Raji (cell line): ENCODE results near the gene PPARG.

Source experiments
- POLR2A ChIP-seq: IDR thresholded peaks from 2 replicates; pipeline ENCODE4 v1.6.1; 2011; ENCODE audit warnings: low read depth, low read length, control low read depth; ENCODE audit not compliant: insufficient read depth

PPARG gene

DNA sequence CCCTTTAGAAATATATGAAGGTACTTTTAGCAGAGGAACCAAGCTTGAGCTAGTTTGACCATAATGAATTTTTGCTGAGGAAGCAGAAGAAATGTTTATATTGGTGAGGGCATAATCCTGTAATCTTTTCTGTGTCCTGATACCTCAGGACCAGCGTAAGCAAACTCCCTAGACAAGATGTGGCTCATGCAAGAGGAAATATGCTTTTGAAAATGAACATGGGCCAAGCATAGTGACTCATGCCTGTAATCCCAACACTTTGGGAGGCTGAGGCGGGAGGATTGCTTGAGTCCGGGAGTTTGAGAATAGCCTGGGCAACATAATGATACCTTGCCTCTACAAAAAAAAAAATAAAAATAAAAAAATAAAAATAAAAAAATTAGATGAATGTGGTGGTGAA, 78.5 kb downstream of the PPARG start:
- TF ChIP-seq POLR2A = no peak

- TF ChIP-seq POLR2A = no peak
Measured at GRCh38 chr3:12369029-12369428, 80.2 kb downstream of the PPARG start.

- TF ChIP-seq POLR2A = no peak
Measured at GRCh38 chr3:12369598-12369997, 80.7 kb downstream of the PPARG start.

- TF ChIP-seq POLR2A = no peak
Measured at GRCh38 chr3:12370758-12371157, 81.9 kb downstream of the PPARG start.

- no peak for TF ChIP-seq POLR2A
Measured at GRCh38 chr3:12371525-12372140, 82.8 kb downstream of the PPARG start.

GRCh38 chr3:12372741-12373280, 83.9 kb downstream of the PPARG start:
- TF ChIP-seq POLR2A = no peak

DNA sequence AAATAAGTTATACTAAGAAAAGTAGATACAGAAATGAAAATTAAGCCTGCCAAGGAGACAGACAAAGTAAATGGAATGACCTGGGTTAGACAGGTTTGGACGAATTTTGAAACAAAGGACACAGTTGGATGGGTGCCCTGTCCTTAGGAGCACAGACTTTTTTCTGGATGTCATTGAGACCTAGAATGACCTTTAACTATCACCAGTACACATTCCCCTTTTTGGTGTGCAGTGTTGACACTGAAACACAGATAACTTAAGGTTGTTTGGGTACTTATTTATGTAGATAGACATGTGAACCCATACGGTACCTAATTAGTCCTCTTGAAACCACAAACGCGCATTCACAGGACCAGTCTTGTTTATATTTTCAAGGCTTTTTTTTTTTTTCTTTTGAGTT, 86.7 kb downstream of the PPARG start:
- no peak for TF ChIP-seq POLR2A

- TF ChIP-seq POLR2A = no peak
Measured at GRCh38 chr3:12379640-12380429, 91.0 kb downstream of the PPARG start.

GRCh38 chr3:12380461-12380860, 91.6 kb downstream of the PPARG start:
- TF ChIP-seq POLR2A = no peak

GRCh38 chr3:12381199-12381598, 92.3 kb downstream of the PPARG start:
- no peak for TF ChIP-seq POLR2A

GRCh38 chr3:12383218-12383617, 94.3 kb downstream of the PPARG start:
- no peak for TF ChIP-seq POLR2A

- TF ChIP-seq POLR2A = no peak
Measured at GRCh38 chr3:12384451-12385233, 95.8 kb downstream of the PPARG start.

DNA sequence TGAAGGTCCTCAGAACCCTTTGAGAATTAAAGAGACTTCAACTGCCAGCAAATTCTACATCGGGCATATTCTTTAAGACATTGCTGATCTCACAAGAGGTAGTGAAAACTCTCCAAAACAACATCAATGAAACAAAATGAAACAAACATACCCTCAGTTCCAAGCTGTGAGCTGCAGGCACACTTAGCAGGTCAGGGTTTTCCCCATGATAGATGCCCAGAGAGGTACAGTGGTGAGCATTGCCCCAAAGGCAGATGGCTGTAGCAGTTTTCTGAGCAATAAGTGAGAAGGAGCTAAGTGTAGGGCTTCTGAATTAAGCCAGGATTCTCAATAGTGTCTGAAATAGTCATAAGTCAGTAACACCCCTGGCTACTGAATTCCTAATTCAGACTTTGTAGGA, 99.3 kb downstream of the PPARG start:
- TF ChIP-seq POLR2A = no peak

DNA sequence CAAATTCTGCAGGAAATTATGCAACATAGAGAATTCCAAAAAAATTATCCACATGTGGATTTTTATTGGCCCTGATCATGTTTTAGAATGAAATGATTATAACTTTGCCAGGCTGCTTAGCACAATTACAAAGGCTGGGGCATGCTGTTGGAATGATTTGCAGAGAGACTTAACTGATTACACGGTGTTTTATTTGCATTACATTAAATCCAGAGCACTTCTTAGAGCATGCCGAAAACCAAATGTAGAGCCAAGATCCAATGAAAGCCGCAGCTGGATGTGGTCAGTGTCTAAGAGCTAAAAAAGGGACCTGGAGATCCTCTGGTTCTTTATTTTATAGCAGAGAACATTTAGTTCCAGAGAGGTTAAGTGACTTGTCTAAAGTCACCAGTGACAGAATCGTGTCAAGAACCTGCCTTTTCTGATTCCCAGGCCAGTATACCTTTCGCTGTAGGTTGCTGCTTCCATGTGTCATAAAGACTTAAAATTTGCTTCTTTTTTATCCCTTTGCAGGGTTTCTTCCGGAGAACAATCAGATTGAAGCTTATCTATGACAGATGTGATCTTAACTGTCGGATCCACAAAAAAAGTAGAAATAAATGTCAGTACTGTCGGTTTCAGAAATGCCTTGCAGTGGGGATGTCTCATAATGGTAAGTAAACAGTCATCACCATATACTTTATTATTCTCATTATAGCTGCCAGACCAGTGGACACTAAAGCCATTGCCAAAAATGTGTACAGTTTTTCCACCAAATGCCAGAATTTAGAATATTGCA, 103.4 kb downstream of the PPARG start:
- no peak for TF ChIP-seq POLR2A

DNA sequence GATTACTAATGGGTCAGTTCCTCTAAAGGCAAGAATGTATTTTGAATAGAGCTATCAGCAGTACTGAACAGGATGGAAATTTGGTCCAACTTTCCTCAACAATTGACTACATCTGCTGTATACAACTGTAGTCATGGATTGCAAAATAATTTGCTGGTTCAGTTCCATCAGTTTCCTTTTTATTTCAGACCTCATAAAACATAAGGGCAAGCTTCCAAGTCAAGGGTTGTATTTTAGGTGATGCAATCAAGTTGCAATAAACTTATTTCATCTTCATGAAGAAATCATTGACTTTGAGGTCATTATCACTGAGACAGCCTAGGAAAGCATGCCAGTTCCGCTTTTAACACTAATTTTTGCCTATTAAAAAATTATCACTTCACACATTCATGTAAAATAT, 105.0 kb downstream of the PPARG start:
- no peak for TF ChIP-seq POLR2A
